NCI-H748 (cell line): Measurements from ENCODE around the gene LSM4.
"Not testable (repeated sequence)": the region's sequence is repeated elsewhere in the genome, so short reads cannot be mapped to it uniquely, and the experiment has no call there.

Experiments used
- DNase-seq: peaks from one replicate; lab custom pipeline; 2025; ENCODE audit not compliant: unreplicated experiment; lab: John Stamatoyannopoulos, UW

LSM4 gene

DNA sequence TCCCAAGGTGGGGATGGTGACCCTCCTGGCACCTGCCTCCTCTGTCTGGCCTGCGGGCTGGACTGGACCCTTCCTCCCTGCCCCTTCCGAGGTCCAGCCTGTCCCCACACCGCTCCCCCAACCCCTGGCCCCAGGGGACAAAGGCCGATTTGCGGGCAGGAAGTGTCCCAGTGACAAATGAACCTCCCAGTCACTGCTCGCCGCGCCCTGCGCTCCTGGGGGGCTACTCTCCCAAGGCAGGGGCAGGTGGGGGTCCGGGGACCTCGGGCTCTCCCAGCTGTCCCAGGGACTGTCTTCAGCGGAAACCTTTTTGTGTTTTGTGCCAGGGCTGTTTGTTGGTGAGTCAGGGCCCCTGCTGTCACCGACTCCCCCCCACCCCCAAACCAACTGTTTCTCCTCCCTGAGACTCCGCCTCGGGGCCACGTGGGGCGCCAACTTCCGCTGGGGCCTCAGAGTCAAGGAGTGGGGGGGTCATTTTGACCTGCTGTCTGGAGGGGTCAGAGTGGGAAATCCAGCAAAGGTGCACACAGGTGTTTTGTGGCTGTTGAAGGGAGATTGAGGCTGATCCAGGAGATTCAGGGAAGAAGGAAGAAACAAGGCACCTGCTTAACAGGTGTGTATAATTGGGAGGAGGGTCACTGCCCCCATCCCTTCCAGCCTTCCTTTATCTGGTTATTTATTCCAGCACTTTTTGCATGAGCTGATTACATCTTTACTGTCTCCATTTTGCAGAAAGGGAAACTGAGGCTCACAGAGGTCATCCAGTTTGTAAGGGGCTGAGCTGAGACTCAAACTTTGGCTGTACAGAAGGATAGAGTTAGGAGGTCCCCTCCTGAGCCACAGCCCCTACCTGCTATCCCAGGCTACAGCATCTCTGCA, 18.4 kb upstream of the LSM4 start:
- peak; percentile 30 for DNase-seq

DNA sequence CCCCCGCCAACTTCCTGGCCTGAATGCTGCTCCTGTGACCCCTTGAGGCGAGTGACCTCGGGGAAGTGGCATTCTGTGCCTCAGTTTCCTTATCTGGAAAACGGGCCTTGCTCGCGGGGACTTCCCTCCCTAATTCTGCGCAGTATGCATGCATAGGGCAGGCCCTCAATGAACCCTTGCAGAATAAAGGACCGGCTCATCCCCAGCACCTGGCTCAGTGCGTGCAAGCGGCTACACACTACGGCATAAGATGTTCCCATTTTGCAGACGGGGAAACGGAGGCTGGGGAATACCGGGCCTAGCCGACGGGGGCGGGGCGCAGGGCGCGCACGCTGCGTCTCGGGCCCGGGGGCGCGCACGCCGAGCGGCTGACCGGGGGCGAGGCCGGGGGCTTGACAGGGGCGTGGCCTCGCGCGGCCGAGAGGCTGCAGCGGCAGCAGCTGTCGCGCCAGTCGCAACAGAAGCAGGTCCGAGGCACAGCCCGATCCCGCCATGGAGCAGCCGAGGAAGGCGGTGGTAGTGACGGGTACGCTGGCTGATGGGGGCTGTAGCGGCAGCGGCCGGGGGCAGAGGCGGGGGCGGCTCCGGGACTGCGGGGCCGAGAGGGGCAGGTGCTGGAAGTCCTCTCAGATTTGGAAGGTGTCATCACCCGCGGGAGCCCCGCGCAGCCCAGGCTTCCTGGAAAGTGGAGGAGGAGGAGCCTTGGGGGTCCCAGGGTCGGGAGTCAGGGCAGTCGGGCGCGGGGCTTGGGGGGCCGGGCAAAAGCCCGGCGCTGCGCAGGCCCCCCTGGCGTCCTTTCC, 17.5 kb upstream of the LSM4 start, which contains the start of gene PGPEP1:
PGPEP1 (plus strand) TSS at position 409 of the 800 bp plus-strand sequence; CDS start at position 493, 84 bp downstream.
- peak; percentile 60 for DNase-seq

GRCh38 chr19:18339723-18340122, 16.8 kb upstream of the LSM4 start:
- no peak for DNase-seq

DNA sequence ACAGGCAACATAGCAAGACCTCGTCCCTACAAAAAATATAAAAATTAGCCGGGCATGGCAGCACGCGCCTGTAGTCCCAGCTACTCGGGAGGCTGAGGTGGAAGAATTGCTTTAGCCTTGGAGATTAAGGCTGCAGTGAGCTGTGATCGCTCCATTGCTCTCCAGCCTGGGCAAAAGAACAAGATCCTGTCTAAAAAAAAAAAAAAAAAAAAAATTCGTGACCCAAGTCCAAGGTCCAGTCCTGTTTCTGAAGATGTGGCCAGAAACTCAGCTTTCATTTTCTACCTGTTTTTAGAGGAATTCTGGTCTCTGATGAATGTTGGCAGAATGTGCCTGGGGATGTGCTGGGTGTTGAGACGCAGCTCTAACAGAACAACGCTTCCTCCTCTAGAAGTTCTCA, 15.7 kb upstream of the LSM4 start:
- DNase-seq: no peak

GRCh38 chr19:18336121-18336520, 13.2 kb upstream of the LSM4 start:
- DNase-seq: no peak

DNA sequence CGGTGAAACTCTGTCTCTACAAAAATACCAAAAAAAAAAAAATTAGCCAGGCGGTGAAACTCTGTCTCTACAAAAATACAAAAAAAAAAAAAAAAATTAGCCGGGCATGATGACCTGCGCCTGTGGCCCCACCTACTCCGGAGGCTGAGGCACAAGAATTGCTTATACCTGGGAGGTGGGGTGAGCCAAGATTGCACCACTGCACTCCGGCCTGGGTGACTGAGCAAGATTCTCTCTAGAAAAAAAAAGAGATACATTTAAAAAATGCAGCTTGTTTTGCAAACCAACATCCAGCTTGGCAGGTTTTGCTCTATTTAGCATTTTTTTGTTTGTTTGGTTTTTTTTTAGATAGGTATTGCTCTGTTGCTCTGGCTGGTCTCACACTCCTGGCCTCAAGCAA, 10.8 kb upstream of the LSM4 start:
- no peak for DNase-seq

GRCh38 chr19:18332917-18333530, 10.1 kb upstream of the LSM4 start:
- no peak for DNase-seq

DNA sequence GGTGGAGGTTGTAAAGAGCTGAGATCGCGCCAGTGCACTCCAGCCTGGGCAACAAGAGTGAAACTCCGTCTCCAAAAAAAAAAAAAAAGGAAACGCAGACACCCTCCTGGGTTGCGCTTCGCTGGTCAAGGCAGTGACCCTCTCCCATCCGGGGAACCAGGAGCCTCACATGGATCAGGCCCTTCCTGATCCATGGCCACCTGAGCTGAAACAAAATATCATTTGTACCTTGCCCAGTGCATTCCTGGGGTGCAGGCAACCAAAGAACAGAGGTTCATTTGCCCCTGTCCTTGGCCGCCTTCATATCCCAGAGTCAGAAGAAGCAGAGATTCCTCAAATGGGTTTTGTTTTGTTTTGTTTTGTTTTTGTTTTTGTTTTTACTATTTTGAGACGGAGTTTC, 8.0 kb upstream of the LSM4 start:
- no peak for DNase-seq

- no peak for DNase-seq
Measured at GRCh38 chr19:18329035-18329376, 6.1 kb upstream of the LSM4 start.

- peak; percentile 92 for DNase-seq
Measured at GRCh38 chr19:18328340-18329034, 5.6 kb upstream of the LSM4 start.

DNA sequence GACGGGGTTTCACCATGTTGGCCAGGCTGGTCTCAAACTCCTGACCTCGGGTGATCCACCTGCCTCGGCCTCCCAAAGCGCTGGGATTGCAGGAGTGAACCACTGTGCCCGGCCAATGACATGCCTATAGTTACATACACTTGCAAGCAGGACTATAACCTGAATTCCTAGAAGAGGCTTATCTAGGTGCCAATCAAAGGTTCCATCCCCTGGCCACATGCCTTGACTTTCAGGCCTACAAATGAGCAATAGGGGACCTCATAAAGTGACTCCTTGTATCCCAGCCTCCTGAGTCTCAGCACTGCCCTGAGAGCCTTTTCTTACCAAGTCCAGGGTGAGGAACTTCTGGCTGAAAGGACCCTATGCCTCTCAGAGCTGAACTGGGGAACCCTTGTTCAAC, 3.9 kb upstream of the LSM4 start:
- no peak for DNase-seq

- not testable (repeated sequence) for DNase-seq
Measured at GRCh38 chr19:18324373-18324731, 1.5 kb upstream of the LSM4 start.

DNA sequence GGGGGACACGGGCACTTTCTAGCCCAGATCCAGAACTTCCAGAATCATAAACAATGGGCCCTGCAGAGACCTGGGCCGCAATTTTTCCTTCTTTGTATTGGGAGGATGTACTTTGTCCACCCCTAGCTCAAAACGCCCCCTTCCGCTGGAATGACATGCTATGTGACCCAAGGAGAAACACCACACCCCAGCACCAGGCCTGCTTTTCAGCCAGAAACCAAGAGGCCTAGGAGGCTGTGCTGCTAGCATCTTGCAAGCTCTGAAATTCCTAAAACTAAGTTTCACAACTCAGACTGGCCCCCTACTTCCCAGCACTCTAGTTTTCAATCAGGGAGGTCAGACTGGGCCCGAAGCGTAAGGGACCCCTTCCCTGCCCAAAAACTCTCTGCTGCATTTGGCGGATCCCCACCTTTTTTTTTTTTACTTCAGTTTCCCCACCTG, 538 bp downstream of the LSM4 start:
- DNase-seq: peak; percentile 54

GRCh38 chr19:18321734-18322102, 1.2 kb downstream of the LSM4 start:
- no peak for DNase-seq

GRCh38 chr19:18320865-18321733, 1.8 kb downstream of the LSM4 start:
- DNase-seq: no peak

- DNase-seq: no peak
Measured at GRCh38 chr19:18319591-18320135, 3.2 kb downstream of the LSM4 start.

DNA sequence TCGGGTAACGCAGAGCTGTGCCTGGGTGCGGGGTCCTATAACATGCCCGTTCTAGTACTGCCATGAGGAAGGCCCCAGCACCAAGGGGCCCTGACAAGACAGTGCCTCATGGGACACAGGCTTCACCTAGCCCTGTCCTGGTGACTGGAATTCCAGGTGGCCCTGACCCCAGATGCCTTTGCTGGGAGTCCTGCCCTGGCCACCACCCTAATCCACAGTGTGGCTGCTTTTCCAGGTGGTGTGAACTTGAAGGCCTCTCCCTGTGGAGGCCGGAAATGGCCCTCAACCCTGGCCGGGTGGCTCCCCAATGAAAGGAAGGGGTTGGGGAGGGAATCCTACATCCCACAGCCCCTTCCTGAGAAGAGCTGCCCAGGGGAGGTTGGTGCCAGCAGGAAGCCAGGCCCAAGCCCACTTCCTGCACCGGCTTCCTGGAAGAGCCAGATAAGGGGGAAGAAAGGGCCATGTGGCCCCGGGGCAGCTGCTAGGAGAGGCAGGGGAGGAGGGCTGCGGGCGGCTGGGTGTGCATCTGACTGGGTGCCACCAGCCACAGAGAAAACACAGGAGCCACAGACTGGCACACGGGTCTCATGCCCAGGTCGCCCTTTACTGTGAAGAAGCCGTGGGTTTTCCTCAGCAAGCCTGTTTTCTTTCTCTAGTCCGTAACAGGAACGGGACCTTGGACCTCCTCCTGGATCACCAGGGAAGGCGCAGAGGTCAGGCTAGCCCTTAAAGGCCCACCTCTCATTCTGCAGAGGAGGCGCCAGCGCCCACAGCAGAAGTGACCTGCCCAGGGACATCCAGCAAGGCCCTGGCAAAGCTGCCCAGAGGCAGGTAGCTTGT, 4.7 kb downstream of the LSM4 start:
- no peak for DNase-seq

DNA sequence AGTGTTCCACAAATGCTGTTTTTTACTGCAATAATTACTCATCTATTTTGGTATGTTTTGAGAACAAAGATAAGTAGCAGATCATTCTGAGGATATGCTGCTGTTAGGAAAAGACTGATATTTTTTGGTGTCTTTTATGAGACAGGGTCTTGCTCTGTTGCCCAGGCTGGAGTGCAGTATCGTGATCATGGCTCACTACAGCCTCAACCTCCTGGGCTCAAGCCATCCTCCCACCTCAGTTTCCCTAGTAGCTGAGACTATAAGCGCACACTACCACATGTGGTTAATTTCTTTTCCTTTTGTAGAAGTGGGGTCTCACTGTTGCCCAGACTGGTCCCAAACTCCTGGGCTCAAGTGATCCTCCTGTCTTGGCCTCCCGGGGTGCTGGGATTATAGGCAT, 9.5 kb downstream of the LSM4 start:
- DNase-seq: no peak

GRCh38 chr19:18312092-18312534, 10.8 kb downstream of the LSM4 start:
- DNase-seq: no peak
